H7 (cell line): ENCODE data around the gene IGSF9B. TPM values are rescaled to one million over a fixed set of nuclear protein-coding genes. Genes with fewer than 3 reads are reported as not detected.

Experiments
- DNase-seq: peaks from one replicate; pipeline ENCODE4 v3.0.0; 2012
- H3K27me3 ChIP-seq: 2 replicates; pipeline ENCODE4 v1.6.0; 2011; ENCODE audit warnings: mild to moderate bottlenecking, low read length; ENCODE audit not compliant: control insufficient read depth, insufficient read depth
- H3K36me3 ChIP-seq: replicated peaks from 2 replicates; pipeline ENCODE4 v1.5.1; 2011; ENCODE audit warnings: low read length; ENCODE audit not compliant: control insufficient read depth, insufficient read depth
- H3K4me3 ChIP-seq: 2 replicates; pipeline ENCODE4 v1.5.1; 2011; ENCODE audit warnings: low read depth, mild to moderate bottlenecking, control low read depth, low read length, moderate library complexity; ENCODE audit not compliant: insufficient read depth
- total RNA-seq: library from RNA; depleted of rRNA; stranded (reverse); fragments of >200 nt; shearing (Covaris generic); gene quantifications from 2 replicates; pipeline ENCODE4 v1.2.3, GENCODE V29; 2014

IGSF9B gene
- total RNA-seq, 1 experiment from 2014 or later = 6.1 TPM

- Histone ChIP-seq H3K27me3 (no peaks in the 10 kb centered on the region), H3K4me3 (no peak overlapping the region), H3K36me3 (peaks cover 12% of the 10 kb centered on the region)
- no peak for DNase-seq
Measured at GRCh38 chr11:133920109-133920990, 36.4 kb downstream of the IGSF9B start.

- Histone ChIP-seq H3K36me3 (peaks cover 5% of the 10 kb centered on the region), H3K27me3 (no peaks in the 10 kb centered on the region), H3K4me3 (peak overlapping the region; percentile 50)
- DNase-seq = peak; percentile 68
Measured at GRCh38 chr11:133919330-133920108, 37.2 kb downstream of the IGSF9B start.

DNA sequence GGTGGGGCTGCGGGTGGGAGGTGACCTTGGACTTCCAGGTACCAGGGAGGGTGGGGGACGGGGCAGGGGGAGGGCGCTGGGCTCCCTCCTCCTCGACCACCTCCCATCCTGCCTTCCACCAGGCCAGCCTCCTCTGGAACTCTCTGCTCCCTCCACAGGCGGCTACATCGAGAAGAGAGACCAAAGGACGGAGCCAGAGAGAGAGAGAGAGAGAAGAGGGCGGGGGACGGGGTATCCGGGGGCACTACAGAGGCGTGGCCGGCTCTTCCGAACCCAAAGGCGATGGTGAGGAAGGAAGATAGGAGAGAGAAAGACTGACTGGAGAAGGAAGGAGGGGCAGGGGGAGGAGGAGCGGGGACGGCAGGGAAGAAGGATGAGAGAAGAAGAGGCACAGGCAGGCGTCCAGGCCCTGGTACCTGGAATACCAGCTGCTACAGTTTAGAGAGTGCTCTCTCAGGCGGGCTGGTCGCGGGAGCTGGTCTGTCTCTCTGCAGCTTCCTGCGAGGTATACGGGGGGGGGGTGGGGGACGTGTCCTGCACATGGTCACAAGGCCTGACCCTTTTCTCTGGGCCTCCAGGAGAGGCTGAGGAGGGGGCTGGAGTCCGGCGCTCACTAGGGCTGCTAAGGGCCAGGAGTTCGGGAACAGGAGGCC, 38.0 kb downstream of the IGSF9B start:
- DNase-seq = no peak
- Histone ChIP-seq H3K27me3 (no peaks in the 10 kb centered on the region), H3K4me3 (peak overlapping the region; percentile 50), H3K36me3 (peaks cover 3% of the 10 kb centered on the region)

DNA sequence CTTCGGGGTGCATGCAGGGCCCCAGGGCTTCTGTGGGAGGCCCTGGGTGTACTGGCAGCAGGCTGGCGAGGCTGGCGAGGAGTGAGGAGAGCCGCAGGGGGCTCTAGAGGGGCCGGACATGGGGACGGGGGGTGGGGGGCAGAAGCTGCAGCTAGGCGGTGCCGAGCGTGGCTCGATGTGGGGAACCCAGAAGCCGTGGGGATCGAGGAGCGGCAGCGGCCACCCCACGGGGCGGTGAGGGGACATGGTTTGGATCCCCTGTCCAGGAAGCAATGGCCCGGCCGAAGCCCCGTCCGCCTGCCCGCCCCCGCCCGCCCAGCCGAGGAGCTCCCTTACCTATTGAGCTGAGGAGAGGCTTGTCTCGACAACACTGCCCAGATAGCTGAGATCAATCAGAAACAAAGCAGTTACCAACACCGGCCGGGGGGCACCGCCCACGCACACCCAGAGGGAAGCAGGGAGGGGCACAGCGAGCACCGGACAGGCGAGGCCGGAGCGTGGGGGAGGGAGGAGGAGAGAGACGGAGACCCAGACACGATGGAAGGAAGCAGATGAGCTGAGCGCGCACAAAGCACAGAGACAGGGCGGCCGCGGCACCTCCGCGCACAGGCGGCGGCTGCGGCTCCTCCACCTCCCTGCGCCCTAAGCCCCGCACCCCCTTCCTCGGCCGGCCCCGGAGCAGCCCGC, 38.7 kb downstream of the IGSF9B start:
- peak; percentile 77 for DNase-seq
- peaks cover 8% of the 10 kb centered on the region for H3K36me3 ChIP-seq
- no peaks in the 10 kb centered on the region for H3K27me3 ChIP-seq
- H3K4me3 ChIP-seq = peak overlapping the region; percentile 50

- H3K27me3 ChIP-seq = no peaks in the 10 kb centered on the region
- no peak for DNase-seq
- H3K4me3 ChIP-seq = no peak overlapping the region
- H3K36me3 ChIP-seq = peaks cover 8% of the 10 kb centered on the region
Measured at GRCh38 chr11:133916784-133917440, 39.9 kb downstream of the IGSF9B start.

- peaks cover 22% of the 10 kb centered on the region for H3K36me3 ChIP-seq
- H3K27me3 ChIP-seq = no peaks in the 10 kb centered on the region
- no peak overlapping the region for H3K4me3 ChIP-seq
- no peak for DNase-seq
Measured at GRCh38 chr11:133913761-133914160, 43.0 kb downstream of the IGSF9B start.

DNA sequence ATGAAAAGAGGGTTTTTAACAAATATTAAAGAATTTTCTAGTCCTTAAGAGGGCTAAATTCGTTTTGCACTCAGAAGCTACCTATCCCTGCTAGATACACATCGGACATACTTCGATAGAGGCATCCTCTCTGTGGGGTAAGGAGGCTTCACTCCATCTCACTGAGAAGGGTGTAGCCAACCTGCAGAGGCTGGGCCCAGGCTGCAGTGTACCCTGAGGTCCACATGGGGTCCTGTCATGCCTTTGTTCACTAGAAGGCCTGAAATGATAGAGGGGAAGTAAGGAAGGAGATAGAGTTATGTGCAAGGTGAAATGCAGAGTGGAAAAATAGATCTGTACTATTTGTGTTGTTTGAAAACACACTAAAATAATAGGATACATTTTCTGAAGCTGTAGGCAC, 45.6 kb downstream of the IGSF9B start:
- Histone ChIP-seq H3K36me3 (peaks cover 29% of the 10 kb centered on the region), H3K4me3 (no peak overlapping the region), H3K27me3 (no peaks in the 10 kb centered on the region)
- DNase-seq = peak; percentile 70

DNA sequence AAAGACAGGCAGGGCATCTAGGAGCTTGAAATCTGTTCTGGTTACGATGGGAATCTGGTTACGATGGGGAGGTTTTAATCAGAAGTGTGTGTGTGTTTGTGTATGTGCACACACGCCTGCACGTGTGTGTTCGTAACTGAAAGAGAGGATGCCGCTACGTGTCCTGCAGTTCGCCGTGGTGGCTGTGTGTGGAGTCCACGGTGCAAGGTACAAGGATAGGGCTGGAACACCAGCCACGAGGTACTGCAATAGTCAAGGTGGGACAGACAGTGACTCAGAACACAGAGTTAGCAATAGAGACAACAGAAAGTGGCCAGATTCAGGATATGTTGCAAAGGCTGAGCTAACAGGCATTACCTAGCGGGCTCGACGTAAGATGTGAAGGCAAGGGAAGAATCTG, 46.7 kb downstream of the IGSF9B start:
- H3K27me3 ChIP-seq = no peaks in the 10 kb centered on the region
- H3K36me3 ChIP-seq = peaks cover 31% of the 10 kb centered on the region
- no peak overlapping the region for H3K4me3 ChIP-seq
- DNase-seq = no peak

GRCh38 chr11:133908827-133909226, 47.9 kb downstream of the IGSF9B start:
- no peak overlapping the region for H3K4me3 ChIP-seq
- H3K27me3 ChIP-seq = no peaks in the 10 kb centered on the region
- H3K36me3 ChIP-seq = peaks cover 31% of the 10 kb centered on the region
- no peak for DNase-seq

GRCh38 chr11:133907841-133908241, 48.9 kb downstream of the IGSF9B start:
- Histone ChIP-seq H3K4me3 (no peak overlapping the region), H3K27me3 (no peaks in the 10 kb centered on the region), H3K36me3 (peaks cover 26% of the 10 kb centered on the region)
- no peak for DNase-seq

- Histone ChIP-seq H3K27me3 (no peaks in the 10 kb centered on the region), H3K4me3 (no peak overlapping the region), H3K36me3 (peaks cover 24% of the 10 kb centered on the region)
- no peak for DNase-seq
Measured at GRCh38 chr11:133907216-133907615, 49.6 kb downstream of the IGSF9B start.

DNA sequence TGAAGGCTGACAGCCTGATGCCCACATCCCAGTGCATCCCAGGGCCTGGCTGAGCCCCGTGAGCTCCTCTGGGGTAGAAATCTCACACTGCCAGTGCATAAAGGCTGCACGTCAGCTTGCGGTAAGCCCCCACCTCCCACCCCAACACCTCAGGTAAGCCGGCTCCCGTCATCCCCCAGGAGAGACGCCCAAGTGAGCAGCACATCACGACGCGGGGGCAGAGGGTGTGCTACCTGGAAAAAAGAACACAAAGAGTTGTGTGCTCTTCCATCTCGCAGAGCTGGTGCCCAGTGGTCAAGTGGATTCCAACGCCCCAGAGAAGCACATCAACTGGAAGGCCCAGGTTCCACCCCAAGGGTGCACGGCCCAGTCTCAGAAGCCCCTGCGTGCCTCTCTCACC, 50.0 kb downstream of the IGSF9B start:
- no peaks in the 10 kb centered on the region for H3K27me3 ChIP-seq
- no peak for DNase-seq
- H3K4me3 ChIP-seq = no peak overlapping the region
- peaks cover 24% of the 10 kb centered on the region for H3K36me3 ChIP-seq

- DNase-seq = no peak
- Histone ChIP-seq H3K4me3 (no peak overlapping the region), H3K36me3 (peaks cover 24% of the 10 kb centered on the region), H3K27me3 (no peaks in the 10 kb centered on the region)
Measured at GRCh38 chr11:133906241-133906640, 50.5 kb downstream of the IGSF9B start.

DNA sequence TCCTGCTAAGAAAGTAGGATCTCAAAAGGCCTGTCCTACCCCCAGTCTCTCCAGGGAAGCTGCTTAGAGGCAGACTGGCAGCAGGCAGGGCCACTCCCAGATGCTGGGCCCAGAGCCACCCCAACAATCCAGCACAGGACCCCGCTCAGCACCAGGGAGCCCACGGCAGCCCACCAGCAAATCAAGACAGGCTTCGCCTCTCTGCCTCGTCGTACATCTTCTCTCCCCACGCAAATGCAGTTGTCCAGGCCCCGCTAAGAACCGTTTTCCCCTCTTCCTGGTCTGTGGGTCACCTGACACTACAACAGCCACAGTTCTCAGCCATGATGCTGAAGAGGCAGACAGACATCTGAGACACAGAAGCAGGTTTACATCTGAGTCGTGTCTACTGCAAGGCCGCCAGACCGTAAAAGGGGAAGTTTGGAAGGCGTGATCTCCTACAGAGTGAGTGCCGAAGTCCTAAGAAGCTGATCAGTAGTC, 51.1 kb downstream of the IGSF9B start:
- H3K27me3 ChIP-seq = no peaks in the 10 kb centered on the region
- no peak for DNase-seq
- peaks cover 20% of the 10 kb centered on the region for H3K36me3 ChIP-seq
- no peak overlapping the region for H3K4me3 ChIP-seq
